Liver (tissue), 3 donors: ENCODE results near the gene ABHD17A.

ENCODE experiments used
- CTCF ChIP-seq: fragments of 150-350 bp; IDR thresholded peaks from 2 replicates; pipeline ENCODE4 v1.5.1; 2017; ENCODE audit warnings: improper control_type of control experiment, low read depth, low read length; ENCODE audit not compliant: missing input control
- TAF1 ChIP-seq: conservative IDR thresholded peaks from 2 replicates; pipeline ENCODE4 v1.6.1; 2016; ENCODE audit warnings: antibody characterized with exemption, mild to moderate bottlenecking
- TF ChIP-seq, protein P1 (sequence below): IDR thresholded peaks from 2 replicates; pipeline ENCODE4 v1.6.1; 2016; ENCODE audit warnings: antibody characterized with exemption, mild to moderate bottlenecking
- donor health status: healthy.
- donor health status: healthy.

DNA sequence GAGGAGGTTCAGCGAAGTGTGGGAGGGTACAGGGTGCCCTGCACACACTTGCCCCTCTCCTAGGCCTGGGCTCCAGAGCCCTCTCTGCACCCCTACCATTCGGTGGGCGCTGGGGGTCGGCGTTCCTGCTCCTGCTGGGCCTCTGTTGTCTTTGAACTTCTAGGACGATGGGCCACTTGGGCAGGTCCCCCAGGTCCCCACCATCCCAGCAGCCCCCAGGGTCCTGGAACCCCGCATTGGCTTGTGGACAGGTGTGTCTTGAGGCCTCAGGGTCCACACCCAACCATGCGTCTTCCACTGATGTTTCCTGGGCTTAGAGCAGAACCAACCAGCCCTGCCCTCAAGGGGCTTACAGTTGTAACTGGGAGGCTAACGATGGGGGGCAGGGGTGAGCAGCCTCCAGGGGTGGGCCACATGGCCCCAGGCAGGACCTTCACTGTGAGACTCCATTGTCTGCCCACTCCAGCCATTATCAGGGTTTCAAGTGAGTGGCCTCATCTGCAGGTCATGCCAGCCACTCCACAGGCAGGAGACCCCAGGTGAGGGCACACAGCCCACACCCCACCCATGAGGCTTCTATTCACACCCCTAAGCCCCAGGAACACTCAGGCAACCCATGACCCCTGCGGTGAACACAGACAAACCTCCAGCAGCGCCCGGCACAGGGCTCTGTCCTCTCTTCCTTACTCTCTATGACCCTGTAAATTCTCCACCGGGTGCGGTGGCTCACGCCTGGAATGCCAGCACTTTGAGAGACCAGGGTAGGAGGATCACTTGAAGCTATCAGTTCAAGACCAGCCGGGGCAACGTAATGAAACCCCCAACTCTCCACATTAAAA is 19.9 kb downstream of the ABHD17A start:
- TF ChIP-seq TAF1 (no peak), CTCF (no peak)
- TF ChIP-seq, protein P1, sequence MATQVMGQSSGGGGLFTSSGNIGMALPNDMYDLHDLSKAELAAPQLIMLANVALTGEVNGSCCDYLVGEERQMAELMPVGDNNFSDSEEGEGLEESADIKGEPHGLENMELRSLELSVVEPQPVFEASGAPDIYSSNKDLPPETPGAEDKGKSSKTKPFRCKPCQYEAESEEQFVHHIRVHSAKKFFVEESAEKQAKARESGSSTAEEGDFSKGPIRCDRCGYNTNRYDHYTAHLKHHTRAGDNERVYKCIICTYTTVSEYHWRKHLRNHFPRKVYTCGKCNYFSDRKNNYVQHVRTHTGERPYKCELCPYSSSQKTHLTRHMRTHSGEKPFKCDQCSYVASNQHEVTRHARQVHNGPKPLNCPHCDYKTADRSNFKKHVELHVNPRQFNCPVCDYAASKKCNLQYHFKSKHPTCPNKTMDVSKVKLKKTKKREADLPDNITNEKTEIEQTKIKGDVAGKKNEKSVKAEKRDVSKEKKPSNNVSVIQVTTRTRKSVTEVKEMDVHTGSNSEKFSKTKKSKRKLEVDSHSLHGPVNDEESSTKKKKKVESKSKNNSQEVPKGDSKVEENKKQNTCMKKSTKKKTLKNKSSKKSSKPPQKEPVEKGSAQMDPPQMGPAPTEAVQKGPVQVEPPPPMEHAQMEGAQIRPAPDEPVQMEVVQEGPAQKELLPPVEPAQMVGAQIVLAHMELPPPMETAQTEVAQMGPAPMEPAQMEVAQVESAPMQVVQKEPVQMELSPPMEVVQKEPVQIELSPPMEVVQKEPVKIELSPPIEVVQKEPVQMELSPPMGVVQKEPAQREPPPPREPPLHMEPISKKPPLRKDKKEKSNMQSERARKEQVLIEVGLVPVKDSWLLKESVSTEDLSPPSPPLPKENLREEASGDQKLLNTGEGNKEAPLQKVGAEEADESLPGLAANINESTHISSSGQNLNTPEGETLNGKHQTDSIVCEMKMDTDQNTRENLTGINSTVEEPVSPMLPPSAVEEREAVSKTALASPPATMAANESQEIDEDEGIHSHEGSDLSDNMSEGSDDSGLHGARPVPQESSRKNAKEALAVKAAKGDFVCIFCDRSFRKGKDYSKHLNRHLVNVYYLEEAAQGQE = no peak
